ENCODE measurements around the gene TPD52L2.
"Not testable (repeated sequence)": the region's sequence is repeated elsewhere in the genome, so short reads cannot be mapped to it uniquely, and the experiment has no call there.

Gene TPD52L2

DNA sequence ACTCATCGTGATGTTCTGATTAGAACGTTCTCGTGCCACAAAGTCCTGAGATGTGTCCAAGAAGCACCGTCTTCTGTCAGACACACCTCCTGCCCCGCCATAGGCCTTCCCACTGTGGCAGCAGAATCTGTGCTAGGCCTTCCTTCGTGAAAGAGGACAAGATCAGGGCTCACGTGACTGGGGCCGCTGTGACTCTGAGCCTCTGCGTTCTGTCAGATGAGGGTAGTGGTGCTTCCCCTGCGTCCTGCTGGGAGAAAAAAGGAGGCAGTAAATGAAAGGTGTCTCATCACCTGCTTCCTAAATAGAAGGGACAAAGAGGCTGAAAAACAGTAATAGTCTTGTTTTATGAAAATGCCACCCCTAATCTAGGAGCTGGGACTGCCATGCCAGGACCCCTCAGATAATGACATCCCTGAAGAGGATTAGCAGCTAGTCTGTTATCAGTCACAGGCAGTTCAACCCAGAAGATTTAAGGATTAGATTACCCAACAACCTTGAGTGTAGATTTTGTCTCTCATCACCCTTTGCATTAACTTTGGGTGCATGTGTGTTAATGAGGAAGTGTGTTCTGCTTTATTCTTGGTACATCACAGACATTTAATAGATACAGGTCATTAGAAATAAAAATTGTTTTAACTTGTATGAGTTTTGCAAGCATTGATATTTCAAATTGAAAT is 34.0 kb downstream of the TPD52L2 start:
- DNase-seq = no peak

DNA sequence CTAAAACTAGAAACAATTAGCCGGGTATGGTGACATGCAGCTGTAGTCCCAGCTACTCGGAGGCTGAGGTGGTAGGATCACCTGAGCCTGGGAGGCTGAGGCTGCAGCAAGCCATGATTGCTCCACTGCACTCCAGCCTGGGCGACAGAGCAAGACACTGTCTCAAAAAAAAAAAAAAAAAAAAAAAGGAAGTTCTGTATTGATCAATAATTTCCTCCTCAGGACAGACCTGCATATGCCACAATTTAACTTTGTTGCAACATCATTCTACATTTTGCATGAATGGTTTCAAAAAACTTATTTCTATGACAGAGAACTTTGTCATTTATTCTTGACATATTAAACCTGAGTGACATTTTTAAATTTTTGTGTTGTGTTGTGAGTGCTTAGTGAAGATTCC is 35.3 kb downstream of the TPD52L2 start:
- no peak for DNase-seq

DNA sequence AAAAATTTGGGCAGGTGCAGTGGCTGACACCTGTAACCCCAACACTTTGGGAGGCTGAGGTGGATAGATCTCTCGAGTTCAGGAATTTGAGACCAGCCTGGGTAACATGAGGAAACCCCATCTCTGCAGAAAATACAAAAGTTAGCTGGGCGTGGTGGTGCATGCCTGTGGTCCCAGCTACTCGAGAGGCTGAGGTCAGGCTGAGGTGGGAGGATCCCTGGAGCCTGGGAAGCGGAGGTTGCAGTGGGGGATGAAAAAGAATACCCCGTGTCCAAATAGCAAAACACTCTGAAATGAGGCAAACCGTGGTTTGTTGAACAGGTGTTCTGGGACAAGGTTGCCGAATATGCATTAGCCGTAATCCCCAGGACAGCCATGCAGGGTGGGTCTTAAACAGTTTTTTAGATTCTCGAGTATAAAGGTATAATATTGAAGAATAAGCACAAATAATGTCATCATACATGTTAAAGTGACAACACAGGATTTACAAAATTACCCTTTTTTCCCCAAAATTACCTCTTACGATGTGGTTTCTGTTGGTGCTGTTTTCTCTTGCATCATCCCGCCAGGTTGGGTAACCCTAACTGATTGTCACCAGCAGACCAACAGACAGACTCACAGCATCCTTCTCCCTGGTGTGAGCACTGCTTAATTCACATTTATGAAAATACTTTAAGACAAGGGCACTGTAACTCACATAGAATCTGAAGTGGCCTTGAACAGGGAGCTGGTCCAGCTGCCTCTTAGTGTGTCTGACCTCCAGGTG is 38.9 kb downstream of the TPD52L2 start:
- DNase-seq = no peak

DNA sequence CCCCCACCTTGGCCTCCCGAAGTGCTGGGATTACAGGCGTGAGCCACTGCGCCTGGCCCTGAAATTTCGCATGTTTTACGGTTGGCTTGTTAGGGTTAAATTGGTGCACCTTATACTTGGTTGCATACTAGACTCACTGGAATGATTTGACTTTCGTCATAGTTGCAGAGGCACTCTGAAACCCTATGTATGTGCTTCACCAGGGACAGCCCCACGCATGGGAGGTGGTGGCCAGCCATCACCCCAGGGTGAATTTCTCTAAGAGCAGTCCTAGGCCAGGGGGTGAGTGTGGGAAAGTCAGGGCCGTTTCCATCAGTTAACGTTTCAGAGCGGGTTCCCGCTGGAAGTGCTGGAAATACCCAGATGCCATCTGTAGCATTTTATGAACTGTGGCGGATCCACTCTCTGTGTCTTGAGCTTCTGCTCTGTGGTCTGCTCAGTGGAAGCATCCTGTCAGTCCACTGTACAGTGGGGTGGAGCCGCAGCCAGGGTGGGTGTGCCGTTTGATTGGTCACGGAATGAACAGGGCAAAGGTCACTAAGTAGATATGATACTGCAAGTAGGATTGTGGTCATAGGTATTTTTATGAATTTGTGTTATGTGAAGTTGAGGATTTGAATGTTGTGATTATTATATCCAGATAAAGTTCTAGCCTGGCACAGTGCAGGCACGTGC is 43.1 kb downstream of the TPD52L2 start:
- no peak for DNase-seq

DNA sequence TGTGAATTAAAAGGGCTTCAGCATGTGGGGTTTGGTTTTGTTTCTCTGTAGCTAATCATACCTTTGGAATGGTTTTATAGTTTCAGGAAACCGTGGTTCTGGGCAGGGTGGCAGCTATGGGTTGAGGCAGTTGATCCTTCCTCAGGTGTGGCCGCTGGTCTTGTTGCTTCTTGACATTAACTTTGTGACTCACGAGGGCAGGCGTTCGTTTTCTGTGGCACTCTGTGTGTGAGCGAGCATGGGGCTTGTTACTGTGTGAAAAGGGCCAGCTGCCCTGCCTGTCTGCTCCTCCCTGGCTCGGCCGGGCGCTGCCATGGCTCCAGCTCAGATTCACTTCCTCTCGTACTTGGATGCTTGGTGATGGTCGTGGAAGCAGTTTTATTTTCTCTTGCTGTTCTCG is 46.1 kb downstream of the TPD52L2 start:
- DNase-seq = no peak

DNA sequence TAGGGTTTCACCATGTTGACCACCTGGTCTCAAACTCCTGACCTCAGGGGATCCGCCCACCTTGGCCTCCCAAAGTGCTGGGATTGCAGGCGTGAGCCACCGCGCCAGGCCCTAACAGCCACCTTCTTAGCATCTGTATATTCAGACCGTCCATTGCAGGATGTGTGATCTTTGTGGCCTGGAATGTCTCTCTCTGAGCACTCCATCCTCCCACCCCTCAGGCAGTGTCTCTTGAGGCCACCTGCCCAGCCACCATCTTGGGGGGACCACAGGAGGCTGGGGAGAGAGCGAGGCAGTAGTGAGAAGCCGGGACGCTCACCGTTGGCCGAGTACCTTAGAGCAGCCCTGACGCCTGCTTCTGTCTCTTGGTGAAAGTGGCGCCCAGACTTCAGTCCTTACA is 48.7 kb downstream of the TPD52L2 start:
- DNase-seq = no peak

DNA sequence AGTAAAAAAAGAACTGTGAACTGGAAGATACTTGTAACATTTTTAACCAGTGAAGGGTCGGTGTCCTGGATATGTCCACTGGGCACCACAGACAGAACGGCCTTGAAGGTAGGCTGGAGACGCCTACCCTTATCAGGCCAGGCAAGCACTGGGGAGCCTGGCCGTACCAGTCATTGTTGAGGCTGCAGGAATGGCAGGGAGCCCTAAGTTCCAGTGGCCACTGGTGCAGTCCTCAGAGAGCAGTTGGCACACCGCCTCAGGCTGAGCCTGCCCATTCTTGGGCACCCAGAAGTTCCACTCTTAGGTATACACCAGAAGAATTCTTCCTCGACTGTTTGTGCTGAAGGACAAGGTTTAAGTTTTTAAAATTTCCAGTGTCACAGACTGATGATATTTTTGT is 50.4 kb downstream of the TPD52L2 start:
- no peak for DNase-seq

DNA sequence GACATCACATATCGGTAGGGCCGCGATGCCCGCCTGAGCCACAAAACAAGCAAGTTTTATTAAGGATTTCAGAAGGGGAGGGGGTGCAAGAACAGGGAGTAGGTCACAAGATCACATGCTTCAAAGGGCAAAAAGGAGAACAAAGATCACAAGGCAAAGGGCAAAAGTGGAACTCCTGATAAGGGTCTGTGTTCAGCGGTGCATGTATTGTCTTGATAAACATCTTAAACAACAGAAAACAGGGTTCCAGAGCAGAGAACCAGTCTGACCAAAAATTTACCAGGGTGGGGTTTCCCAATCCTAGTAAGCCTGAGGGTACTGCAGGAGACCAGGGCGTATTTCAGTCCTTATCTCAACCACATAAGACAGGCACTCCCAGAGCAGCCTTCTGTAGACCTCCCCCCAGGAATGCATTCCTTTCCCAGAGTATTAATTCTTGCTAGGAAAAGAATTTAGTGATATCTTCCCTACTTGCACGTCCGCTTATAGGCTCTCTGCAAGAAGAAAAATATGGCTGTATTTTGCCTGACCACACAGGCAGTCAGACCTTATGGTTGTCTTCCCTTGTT is 51.4 kb downstream of the TPD52L2 start:
- DNase-seq = not testable (repeated sequence)

DNA sequence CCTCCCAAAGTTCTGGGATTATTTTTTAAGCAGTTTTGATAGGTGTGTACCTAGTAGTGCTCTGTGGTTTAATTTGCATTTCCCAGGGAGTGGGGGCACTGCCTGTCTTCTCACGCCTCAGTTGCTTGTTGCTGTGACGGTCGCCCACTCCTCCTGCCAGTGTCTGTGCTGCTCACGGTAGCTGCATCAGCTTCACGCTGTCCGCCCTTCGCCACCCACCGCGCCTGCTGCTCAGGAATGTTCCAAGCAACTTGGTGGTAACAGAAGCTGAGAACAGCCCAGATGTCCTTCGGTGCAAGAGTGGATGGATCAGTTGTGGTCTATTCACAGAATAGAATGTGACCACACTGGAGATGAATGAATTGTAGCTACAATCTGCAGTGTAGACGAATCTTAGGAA is 52.7 kb downstream of the TPD52L2 start:
- DNase-seq = no peak

DNA sequence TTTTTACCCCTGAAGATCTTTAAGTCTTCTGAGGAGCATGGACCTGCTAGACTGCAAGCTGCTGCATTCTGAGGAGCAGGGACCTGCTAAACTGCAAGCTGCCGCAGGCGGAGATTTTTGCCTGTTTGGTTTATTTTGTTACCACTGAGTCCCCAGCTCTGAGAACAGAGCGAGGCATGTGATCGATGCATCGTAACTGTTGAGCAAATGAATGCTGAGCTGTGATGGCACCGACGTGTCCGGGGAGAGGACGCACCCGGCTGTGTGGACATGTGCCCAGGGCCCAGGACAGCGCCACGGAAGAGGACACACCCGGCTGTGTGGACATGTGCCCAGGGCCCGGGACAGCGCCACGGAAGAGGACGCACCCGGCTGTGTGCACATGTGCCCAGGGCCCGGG is 54.1 kb downstream of the TPD52L2 start:
- no peak for DNase-seq

DNA sequence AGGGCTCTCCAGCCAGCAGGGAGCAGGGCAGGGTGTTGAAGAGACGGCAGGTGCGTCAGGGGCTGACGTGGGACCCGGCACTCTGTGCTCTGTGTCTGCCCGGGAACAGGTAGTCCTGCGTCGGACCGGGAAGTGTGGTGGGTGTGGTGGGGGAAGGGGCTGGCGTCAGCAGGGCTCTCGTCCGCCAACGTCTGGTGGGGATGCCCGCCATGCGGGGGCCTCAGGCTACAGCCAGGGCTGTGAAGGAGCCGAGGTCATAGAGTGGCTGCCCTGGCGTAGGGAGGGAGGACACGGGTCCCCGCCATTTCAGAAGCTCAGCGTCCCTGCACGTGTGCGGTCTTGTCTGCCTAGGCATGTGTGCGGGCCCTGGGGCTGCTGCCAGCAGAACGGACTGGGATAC is 55.2 kb downstream of the TPD52L2 start:
- DNase-seq = no peak

DNA sequence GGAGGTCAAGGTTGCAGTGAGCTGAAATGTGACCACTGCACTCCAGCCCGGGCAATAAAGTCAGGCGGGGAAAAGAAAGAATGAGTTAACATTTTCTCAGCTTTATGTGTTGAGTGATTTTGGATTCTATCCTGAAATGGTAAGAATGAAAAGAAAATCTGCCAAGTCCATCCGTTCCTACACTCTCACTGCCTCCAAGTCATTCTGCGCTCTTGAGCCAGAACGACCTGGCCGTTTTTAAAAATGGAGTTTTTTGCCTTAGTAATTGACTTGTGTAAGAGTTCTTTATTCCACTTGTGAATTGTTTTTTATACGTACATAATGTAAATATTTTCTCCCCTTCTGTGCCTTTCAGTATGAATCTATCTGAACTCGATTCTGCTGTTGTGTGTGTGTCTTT is 58.6 kb downstream of the TPD52L2 start:
- no peak for DNase-seq

DNA sequence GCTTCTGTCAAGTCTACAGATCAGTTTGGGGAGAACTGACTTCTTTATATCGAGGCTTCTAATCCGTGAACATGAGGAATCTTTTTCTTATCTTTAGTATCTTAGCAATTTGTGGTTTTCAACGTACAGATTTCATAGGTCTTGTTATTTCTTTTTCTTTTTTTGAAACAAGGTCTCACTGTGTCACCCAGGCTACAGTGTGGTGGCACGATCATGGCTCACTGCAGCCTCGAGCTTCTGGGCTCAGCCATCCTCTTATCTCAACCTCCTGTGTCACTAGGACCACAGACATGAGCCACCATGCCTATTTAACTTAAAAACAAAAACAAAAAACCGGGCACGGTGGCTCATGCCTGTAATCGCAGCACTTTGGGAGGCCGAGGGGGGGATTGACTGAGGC is 59.2 kb downstream of the TPD52L2 start:
- no peak for DNase-seq

DNA sequence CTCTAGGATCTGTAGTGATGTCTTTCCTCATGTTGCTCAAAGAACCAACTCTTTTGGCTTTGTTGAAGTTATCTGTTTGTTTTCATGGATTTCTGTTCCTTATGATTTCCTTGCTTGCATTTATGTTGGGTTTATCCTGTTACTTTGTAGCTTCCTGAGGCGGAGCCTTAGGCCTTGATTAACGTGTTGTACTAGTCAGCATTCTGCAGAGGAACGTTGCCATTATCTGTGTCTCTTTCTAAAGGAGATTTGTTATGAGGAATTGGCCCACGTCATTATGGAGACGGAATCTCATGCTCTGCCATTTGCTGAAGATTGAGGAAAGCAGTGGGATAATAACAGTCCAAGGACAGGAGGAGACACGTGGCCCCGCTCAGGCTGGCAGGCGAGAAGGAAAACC is 61.2 kb downstream of the TPD52L2 start:
- no peak for DNase-seq

DNA sequence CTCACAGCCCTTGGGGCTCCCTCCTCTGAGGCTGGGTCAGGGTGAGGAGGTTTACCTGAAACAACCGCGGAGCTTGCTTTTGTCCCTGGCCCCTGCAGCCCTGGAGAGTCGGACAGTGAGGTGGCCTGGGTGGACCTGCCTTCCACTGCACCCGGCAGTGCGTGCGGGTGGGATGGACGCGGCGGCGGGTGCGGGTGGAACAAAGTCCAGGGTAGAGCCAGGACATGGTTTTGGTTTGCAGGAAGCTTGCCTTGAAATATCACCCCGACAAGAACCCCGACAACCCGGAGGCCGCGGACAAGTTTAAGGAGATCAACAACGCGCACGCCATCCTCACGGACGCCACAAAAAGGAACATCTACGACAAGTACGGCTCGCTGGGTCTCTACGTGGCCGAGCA is 64.0 kb downstream of the TPD52L2 start:
- no peak for DNase-seq

DNA sequence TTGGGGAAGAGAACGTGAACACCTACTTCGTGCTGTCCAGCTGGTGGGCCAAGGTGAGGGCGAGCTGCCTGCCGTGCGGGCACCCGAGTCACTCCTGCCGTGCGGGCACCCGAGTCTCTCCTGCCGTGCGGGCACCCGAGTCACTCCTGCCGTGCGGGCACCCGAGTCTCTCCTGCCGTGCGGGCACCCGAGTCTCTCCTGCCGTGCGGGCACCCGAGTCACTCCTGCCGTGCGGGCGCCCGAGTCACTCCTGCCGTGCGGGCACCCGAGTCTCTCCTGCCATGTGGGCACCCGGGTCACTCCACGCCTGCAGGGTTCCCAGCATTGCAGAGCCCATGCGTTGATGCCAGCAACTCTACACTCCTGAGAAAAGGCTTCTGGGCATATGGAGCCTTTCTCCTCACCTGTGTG is 64.4 kb downstream of the TPD52L2 start:
- not testable (repeated sequence) for DNase-seq

DNA sequence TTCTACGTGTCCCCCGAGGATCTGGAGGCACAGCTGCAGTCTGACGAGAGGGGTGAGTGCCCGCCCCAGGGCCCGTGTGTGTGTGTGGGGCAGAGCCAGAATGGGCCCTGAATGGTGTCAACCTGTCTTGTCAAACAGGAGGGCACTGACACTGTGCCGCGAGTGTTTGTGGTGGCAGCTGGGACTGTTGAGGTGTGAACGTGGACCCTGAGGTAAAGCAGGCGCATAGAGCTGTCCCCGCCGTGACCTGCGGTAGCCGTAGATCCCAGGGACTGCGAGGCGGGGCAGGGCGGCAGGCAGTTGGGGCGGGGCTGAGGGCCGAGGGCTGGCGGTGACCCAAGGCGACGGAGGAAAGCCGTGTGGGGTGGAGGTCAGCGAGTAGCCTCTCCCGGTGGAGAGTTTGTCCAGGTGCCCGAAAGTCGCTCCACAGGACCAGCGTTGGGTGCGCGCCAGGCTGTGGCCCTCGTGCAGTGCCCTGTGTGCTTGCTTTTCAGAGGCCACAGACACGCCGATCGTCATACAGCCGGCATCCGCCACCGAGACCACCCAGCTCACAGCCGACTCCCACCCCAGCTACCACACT is 66.0 kb downstream of the TPD52L2 start:
- DNase-seq = no peak

DNA sequence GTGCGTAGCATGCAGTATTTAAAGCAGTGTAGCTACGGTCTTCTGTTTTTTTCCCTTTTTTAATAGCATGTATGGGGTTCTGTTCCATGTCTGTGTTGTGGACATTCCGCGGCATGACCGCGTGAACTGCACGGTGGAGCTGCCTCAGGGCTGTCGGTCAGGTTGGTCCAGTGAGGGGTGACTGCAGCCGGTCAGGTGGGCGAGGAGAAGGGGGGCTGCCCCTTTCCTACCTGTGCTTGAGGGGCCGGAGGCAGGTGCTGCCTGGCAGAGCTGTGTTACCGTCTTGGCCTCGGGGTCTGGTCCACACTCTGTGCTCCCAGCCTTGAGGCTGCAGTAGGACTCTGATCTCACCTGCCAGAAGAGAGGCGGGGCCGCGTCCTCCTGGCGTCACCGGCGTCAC is 66.7 kb downstream of the TPD52L2 start:
- no peak for DNase-seq

DNA sequence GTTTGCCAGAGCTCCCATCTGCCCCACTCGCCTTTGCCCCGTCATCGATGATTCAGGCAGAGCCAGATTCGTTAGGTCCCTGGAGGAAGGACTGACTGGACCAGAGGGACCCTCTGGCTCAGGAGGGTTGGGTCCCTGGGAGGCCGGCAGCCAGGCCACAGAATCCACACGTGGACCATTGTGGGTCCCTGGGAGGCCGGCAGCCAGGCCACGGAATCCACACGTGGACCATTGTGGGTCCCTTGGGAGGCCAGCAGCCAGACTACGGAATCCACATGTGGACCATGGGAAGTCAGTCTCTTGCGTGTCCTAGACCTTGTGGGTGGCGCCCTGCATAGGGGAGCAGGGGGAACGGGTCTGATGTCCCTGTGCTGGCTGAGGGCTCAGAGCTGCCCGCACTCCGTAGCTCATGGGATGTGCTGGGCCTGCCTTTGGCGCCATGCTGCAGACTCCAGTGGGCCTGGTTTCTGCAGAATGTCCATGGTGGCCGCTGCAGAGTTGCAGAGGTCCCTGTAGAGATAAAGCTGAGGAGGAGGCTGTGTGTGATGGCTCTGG is 67.6 kb downstream of the TPD52L2 start:
- DNase-seq = no peak

DNA sequence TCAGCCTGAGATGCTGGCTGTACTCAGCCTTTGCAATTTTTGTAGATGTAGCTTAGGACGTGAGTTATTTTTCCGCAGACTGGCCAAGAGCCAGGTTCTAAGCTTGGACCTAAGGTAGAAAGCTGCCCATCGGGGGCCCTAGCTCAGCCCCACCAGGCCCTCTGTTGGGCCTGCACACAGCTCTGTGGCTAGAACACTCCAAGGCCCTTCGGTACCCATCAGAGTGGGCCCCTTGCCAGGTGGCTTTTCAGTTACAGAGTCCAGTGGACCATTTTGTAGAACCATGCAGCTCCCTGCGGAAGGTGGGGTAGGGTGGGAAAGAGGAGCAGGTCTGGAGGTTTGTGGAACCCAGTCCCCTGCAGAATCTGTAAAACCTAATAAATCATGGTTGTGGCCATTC is 68.6 kb downstream of the TPD52L2 start:
- DNase-seq = no peak

DNA sequence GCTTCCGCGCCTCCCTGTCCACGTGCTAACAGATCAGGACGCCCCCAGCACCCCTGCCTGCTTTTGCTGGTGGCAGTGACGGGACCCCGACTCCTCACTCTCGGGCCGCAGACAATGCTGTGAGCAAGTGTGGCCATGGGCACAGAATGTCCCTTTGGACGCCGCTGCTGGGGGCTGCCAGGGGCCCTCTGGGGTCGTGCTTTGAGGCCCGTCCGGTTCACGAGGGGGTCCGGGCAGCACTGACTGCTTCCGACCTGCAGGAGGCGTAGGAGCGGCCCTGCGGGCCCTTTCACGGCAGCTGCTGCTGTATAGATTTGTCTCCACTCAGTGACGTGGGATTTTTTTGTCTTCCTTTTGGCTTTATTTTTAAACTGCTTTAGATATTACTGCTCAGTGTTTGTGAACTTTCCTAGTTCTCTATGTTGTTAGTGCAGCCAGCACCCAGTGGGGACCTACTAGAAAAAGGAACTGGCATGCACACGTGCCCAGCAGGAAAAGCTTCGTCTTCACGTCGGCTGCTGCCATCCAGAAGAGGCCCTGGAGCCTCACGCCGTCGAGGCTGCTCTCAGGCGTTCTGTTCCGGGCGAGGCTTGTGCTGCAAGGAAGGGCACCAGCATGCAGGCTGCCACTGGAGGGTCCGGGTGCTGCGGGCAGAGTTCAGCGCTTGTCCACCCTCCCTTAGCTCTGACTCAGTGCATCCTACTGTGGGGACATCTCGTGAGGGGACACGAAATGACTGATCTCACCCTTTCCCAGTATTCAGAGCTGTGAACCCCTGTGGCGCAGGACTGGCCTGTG is 69.4 kb downstream of the TPD52L2 start:
- no peak for DNase-seq

DNA sequence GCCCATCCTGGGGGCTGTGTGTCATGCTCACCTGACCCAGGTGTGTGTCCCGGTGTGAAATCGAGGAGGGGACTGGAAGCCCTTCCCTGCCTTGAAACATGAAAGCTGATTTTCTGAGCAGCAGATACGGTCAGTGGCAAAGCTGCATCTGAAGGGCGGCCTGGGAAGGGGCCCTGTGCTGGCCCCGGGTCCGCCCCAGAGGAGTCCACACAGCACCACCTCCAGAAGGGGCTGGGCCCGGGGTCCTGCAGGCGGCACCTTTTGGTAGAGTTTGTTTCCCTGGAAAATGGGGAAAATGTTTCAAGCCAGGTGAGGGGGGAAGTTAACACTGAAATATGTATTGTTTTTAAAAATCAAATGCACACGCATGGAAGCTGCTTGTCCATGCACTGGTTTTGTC is 70.4 kb downstream of the TPD52L2 start:
- DNase-seq = no peak

All from NCI-H510A (cell line).